ENCODE measurements around the gene HOXB9. TPM values are rescaled to one million over a fixed set of nuclear protein-coding genes. Genes with fewer than 3 reads are reported as not detected.

HOXB9 gene
- total RNA-seq, 1 donor from 2014 or later, result 70.1 TPM

GRCh38 chr17:48622857-48623256 is 3.3 kb downstream of the HOXB9 start:
- TF ChIP-seq CTCF (IDR thresholded peaks at IDR 0.05; ENCODE audit: insufficient read depth, low read length, poor library complexity, severe bottlenecking), result no peak

GRCh38 chr17:48621410-48622392 is 4.5 kb downstream of the HOXB9 start:
- TF ChIP-seq CTCF (IDR thresholded peaks at IDR 0.05; ENCODE audit: insufficient read depth, low read length, poor library complexity, severe bottlenecking), result no peak
- no peak for DNase-seq (ENCODE audit: low read depth)
- Histone ChIP-seq H3K36me3 (ENCODE audit: control insufficient read depth, insufficient read depth, low read length) (no peaks in the 10 kb centered on the region), H3K4me3 (ENCODE audit: low read depth, low read length) (peak overlapping the region; percentile 22), H3K27me3 (ENCODE audit: control insufficient read depth, insufficient read depth, low read length) (peaks cover 6% of the 10 kb centered on the region)

More at GRCh38 chr17:48622857-48623256, 3.3 kb downstream of the HOXB9 start:
- peak overlapping the region; percentile 88 for H3K4me3 ChIP-seq (ENCODE audit: low read depth, low read length)
- no peaks in the 10 kb centered on the region for H3K36me3 ChIP-seq (ENCODE audit: control insufficient read depth, insufficient read depth, low read length)
- peaks cover 3% of the 10 kb centered on the region for H3K27me3 ChIP-seq (ENCODE audit: control insufficient read depth, insufficient read depth, low read length)
- no peak for DNase-seq (ENCODE audit: low read depth)

GRCh38 chr17:48620461-48621139 is 5.6 kb downstream of the HOXB9 start:
- Histone ChIP-seq H3K4me3 (ENCODE audit: low read depth, low read length) (peak overlapping the region; percentile 39), H3K27me3 (ENCODE audit: control insufficient read depth, insufficient read depth, low read length) (peaks cover 6% of the 10 kb centered on the region), H3K36me3 (ENCODE audit: control insufficient read depth, insufficient read depth, low read length) (no peaks in the 10 kb centered on the region)
- no peak for DNase-seq (ENCODE audit: low read depth)
- TF ChIP-seq CTCF (IDR thresholded peaks at IDR 0.05; ENCODE audit: insufficient read depth, low read length, poor library complexity, severe bottlenecking), result no peak

GRCh38 chr17:48619826-48620449 is 6.2 kb downstream of the HOXB9 start:
- no peak for DNase-seq (ENCODE audit: low read depth)
- peak overlapping the region; percentile 39 for H3K4me3 ChIP-seq (ENCODE audit: low read depth, low read length)
- H3K36me3 ChIP-seq (ENCODE audit: control insufficient read depth, insufficient read depth, low read length), result no peaks in the 10 kb centered on the region
- TF ChIP-seq CTCF (IDR thresholded peaks at IDR 0.05; ENCODE audit: insufficient read depth, low read length, poor library complexity, severe bottlenecking), result no peak
- peaks cover 6% of the 10 kb centered on the region for H3K27me3 ChIP-seq (ENCODE audit: control insufficient read depth, insufficient read depth, low read length)

DNA sequence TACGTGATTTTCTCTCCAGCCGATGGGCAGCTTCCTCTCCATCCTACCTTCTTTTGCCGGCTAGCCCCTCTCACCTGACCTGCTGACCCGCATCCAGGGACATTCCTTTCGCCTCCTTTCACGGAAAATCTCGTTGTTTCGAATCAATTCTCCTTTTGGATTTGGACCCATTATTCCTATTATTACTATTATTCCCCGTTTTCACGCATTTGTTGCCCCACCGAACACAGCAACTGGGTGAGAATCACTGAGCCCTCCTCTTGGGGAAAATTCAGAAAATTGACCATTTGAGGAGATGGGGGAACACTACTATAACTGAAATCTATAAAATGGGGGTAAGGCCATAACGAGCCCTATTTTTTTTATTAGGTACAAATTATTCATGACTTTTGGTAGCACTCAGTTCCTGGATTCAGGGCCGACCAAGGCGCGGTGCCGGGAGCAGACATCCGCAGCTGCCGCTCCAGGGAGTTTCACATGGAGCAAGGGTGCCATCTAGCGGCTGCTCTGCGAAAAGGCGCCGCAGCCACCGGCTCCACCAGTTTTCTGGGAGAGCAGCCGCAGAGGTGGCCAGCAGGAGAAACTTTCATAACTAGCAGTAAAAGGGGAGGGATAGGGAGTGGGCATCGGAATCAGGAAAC is 7.8 kb downstream of the HOXB9 start:
- H3K4me3 ChIP-seq (ENCODE audit: low read depth, low read length), result peak overlapping the region; percentile 41
- H3K27me3 ChIP-seq (ENCODE audit: control insufficient read depth, insufficient read depth, low read length), result peaks cover 6% of the 10 kb centered on the region
- no peaks in the 10 kb centered on the region for H3K36me3 ChIP-seq (ENCODE audit: control insufficient read depth, insufficient read depth, low read length)
- peak; percentile 90 for TF ChIP-seq CTCF (IDR thresholded peaks at IDR 0.05; ENCODE audit: insufficient read depth, low read length, poor library complexity, severe bottlenecking)
- no peak for DNase-seq (ENCODE audit: low read depth)

All from kidney epithelial cell (primary cell).